Naive thymus-derived CD4-positive, alpha-beta T cell (primary cell): ENCODE measurements around the gene BACE2. TPM values are rescaled to one million over a fixed set of nuclear protein-coding genes. Genes with fewer than 3 reads are reported as not detected.
"Not testable (repeated sequence)": the region's sequence is repeated elsewhere in the genome, so short reads cannot be mapped to it uniquely, and the experiment has no call there.

Source experiments
- ATAC-seq: fragments of 150-1000 bp; cut with Tn5 transposase; 2 replicates; pipeline ENCODE4 v1.10.0; 2021; ENCODE audit warnings: mild to moderate bottlenecking, moderate library complexity
- CTCF ChIA-PET: fragments of 350-600 bp; sonication (Branson Sonifier 250); formaldehyde crosslinking; loops from one replicate; lab custom pipeline; 2021; ENCODE audit warnings: antibody characterized with exemption; lab: Charles Lee
- POLR2A ChIA-PET: fragments of 350-600 bp; sonication (Branson Sonifier 250); formaldehyde crosslinking; loops from one replicate; lab custom pipeline; 2021; ENCODE audit warnings: antibody characterized with exemption, inconsistent platforms; lab: Charles Lee
- DNase-seq, 9 donors: peaks; one replicate each; pipeline versions ENCODE4 v3.0.0 to v3.0.0-alpha.2; 2020 to 2022; ENCODE audit warnings: mixed read lengths in 1 of 9
- H3K27ac ChIP-seq: one replicate; pipeline ENCODE4 v1.7.0; 2013; ENCODE audit warnings: mild to moderate bottlenecking, low read depth, low read length, moderate library complexity
- H3K27me3 ChIP-seq, 2 donors: one replicate each; pipeline ENCODE4 v1.7.0; 2013; ENCODE audit warnings: low read length in 2 of 2, mild to moderate bottlenecking in 2 of 2, moderate library complexity in 2 of 2; ENCODE audit not compliant: control insufficient read depth in 2 of 2, insufficient read depth in 2 of 2
- H3K36me3 ChIP-seq, 3 experiments: 1 replicate in 2 of 3; 2 replicates in 1 of 3; pipeline ENCODE4 v1.7.0; 2013; ENCODE audit warnings: low read length in 3 of 3, mild to moderate bottlenecking in 3 of 3, moderate library complexity in 1 of 3; ENCODE audit not compliant: insufficient read depth in 3 of 3, control insufficient read depth in 2 of 3
- H3K4me1 ChIP-seq, 2 donors: one replicate each; pipeline ENCODE4 v1.7.0; 2013; ENCODE audit warnings: low read length in 2 of 2, mild to moderate bottlenecking in 2 of 2, moderate library complexity in 1 of 2; ENCODE audit not compliant: control insufficient read depth in 2 of 2, insufficient read depth in 2 of 2
- H3K4me3 ChIP-seq: 2 replicates; pipeline ENCODE4 v1.7.0; 2013; ENCODE audit warnings: mild to moderate bottlenecking, low read length
- H3K9me3 ChIP-seq, 3 experiments: 1 replicate in 2 of 3; 2 replicates in 1 of 3; pipeline ENCODE4 v1.7.0; 2013; ENCODE audit warnings: low read length in 3 of 3; ENCODE audit not compliant: control insufficient read depth in 2 of 3
- H3K27ac Mint-ChIP-seq, 9 donors: one replicate each; pipeline ENCODE4 v1.8.0; 2020 to 2022; ENCODE audit warnings: mixed read lengths in 9 of 9, mild to moderate bottlenecking in 8 of 9, moderate library complexity in 5 of 9, inconsistent platforms in 2 of 9
- H3K27me3 Mint-ChIP-seq, 5 donors: one replicate each; pipeline ENCODE4 v1.8.0; 2021 to 2022; ENCODE audit warnings: mixed read lengths in 5 of 5, mild to moderate bottlenecking in 1 of 5
- H3K36me3 Mint-ChIP-seq, 5 donors: one replicate each; pipeline ENCODE4 v1.8.0; 2020 to 2022; ENCODE audit warnings: mixed read lengths in 5 of 5, mild to moderate bottlenecking in 3 of 5, inconsistent platforms in 1 of 5
- H3K4me1 Mint-ChIP-seq, 7 donors: one replicate each; pipeline ENCODE4 v1.8.0; 2020 to 2022; ENCODE audit warnings: mixed read lengths in 7 of 7, mild to moderate bottlenecking in 3 of 7, inconsistent platforms in 1 of 7
- H3K4me3 Mint-ChIP-seq, 10 donors: one replicate each; pipeline ENCODE4 v1.8.0; 2020 to 2022; ENCODE audit warnings: mild to moderate bottlenecking in 10 of 10, mixed read lengths in 10 of 10, moderate library complexity in 6 of 10, inconsistent platforms in 2 of 10
- H3K9me3 Mint-ChIP-seq, 11 donors: one replicate each; pipeline ENCODE4 v1.8.0; 2020 to 2022; ENCODE audit warnings: mixed read lengths in 11 of 11, mild to moderate bottlenecking in 4 of 11, inconsistent platforms in 1 of 11, moderate library complexity in 1 of 11
- intact Hi-C, 2 donors: fragments of 100-400 bp; cut with micrococcal nuclease; formaldehyde crosslinking; loops; one replicate each; pipeline ENCODE4 v1.15.1; 2023
- polyA plus RNA-seq, 2 donors: library from polyadenylated mRNA; unstranded; fragments of 300-500 nt; fragmentation: Illumina TruSeq; gene quantifications; one replicate each; pipeline ENCODE4 v1.2.3, GENCODE V29; 2021
- total RNA-seq, 6 experiments: library from RNA in 5 of 6; stranded (reverse) in 5 of 6; gene quantifications; 1 replicate in 5 of 6; 2 replicates in 1 of 6; pipeline ENCODE4 v1.2.3 and lab custom pipeline; 2021 to 2026

Gene BACE2
- total and polyA plus RNA-seq, 7 experiments from 2014 or later: 0.03 to 3.6 (median 1.1) TPM; not detected in 1

DNA sequence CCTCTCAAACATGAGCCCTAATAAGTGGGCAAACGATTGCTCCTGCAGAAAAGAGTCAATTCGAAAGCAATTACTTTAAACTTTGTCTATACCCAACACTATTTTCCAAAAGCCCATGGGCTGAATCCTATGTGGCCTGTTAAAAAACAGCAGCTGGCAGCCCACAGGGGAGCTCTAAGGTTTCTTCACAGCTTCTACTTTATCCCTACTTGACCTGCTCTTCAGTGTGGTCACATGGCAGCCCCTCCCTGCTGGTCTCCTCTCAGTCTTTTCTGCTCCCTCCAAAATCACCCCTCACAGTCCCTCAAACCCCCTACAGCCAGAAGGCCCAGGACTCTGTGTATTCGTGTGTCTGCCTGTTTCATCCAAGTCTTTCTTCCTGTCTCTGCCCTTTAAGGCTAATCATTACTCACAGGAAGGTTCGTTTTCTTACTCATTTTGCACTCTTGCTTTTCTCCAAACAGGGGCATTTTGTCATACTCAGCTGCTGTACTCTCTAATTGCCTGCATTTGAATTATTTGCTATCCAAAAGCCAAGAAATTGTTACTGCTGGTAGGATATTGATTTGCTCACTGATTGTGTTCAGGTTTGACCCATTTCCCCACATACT is 86.2 kb downstream of the BACE2 start:
- Histone ChIP-seq H3K27me3 (no peaks in the 10 kb centered on the region), H3K36me3 (no peaks in the 10 kb centered on the region), H3K9me3 (peaks cover 0 to 15% (median 0%) of the 10 kb centered on the region in 3 experiments), H3K4me1 (no peaks in the 10 kb centered on the region), H3K27ac (no peak overlapping the region), H3K4me3 (no peak overlapping the region)
- no peaks in the 10 kb centered on the region for H3K4me1 Mint-ChIP-seq
- ChIA-PET POLR2A (no interaction called here), CTCF (no interaction called here)
- H3K27me3 Mint-ChIP-seq: peaks cover 0 to 25% (median 14%) of the 10 kb centered on the region in 5 donors
- ATAC-seq (no peak), DNase-seq (no peak)
- intact Hi-C loops: no loop called here
- H3K9me3 Mint-ChIP-seq: peaks cover 3 to 50% (median 11%) of the 10 kb centered on the region in 11 donors
- H3K27ac Mint-ChIP-seq: no peak overlapping the region
- peaks cover 0 to 17% (median 5%) of the 10 kb centered on the region in 5 donors for H3K36me3 Mint-ChIP-seq
- no peak overlapping the region for H3K4me3 Mint-ChIP-seq

DNA sequence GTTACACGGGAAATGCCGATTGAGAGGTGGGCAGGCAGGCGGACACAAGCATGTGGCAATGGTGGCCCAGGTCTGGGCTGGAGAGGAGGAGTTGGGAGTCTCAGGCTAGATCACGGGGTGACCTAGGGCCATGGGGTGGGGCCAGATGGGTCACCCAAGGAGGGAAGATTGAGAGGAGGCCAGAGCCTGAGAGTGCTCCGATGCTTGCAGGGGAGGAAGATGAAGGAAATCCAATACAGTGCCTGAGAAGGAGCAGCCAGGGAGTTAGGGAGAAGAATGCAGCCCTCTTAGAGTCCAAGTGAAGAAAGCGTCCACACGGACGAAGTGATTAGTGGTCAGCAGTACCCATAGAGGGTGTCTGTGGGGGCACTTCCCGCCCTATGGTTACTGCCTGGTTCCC is 87.2 kb downstream of the BACE2 start:
- Histone ChIP-seq H3K4me3 (no peak overlapping the region), H3K27ac (no peak overlapping the region), H3K36me3 (no peaks in the 10 kb centered on the region), H3K27me3 (no peaks in the 10 kb centered on the region), H3K4me1 (no peaks in the 10 kb centered on the region), H3K9me3 (peaks cover 0 to 15% (median 0%) of the 10 kb centered on the region in 3 experiments)
- Mint-ChIP-seq H3K27me3 (peaks cover 0 to 25% (median 12%) of the 10 kb centered on the region in 5 donors), H3K4me3 (no peak overlapping the region), H3K36me3 (peaks cover 0 to 17% (median 5%) of the 10 kb centered on the region in 5 donors), H3K27ac (no peak overlapping the region), H3K4me1 (no peaks in the 10 kb centered on the region), H3K9me3 (peaks cover 3 to 50% (median 11%) of the 10 kb centered on the region in 11 donors)
- ChIA-PET CTCF (no interaction called here), POLR2A (no interaction called here)
- intact Hi-C loops: no loop called here
- DNase-seq (no peak), ATAC-seq (no peak)

DNA sequence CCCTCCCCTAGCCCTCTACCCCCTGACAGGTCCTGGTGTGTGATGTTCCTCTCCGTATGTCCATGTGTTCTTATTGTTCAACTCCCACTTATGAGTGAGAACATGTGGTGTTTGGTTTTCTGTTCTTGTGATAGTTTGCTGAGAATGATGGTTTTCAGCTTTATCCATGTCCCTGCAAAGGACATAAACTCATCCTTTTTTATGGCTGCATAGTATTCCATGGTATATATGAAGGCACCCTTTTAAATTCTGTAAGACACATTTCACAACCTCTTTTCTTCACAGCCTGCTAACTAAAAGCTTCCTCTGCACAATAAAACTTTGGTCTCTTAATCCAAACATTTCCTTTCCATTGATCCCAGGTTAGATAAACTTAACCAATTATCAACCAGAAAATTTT is 88.3 kb downstream of the BACE2 start:
- ATAC-seq, H3K27ac Mint-ChIP-seq, H3K27ac ChIP-seq, H3K4me3 Mint-ChIP-seq, DNase-seq, POLR2A ChIA-PET, CTCF ChIA-PET, H3K27me3 ChIP-seq, H3K4me1 ChIP-seq, H3K36me3 ChIP-seq, H3K4me3 ChIP-seq, intact Hi-C loops, H3K4me1 Mint-ChIP-seq: not testable (repeated sequence)
- peaks cover 0 to 15% (median 0%) of the 10 kb centered on the region in 3 experiments for H3K9me3 ChIP-seq
- Mint-ChIP-seq H3K36me3 (peaks cover 0 to 17% (median 5%) of the 10 kb centered on the region in 5 donors), H3K27me3 (peaks cover 3 to 19% (median 12%) of the 10 kb centered on the region in 5 donors), H3K9me3 (peaks cover 3 to 50% (median 11%) of the 10 kb centered on the region in 11 donors)

DNA sequence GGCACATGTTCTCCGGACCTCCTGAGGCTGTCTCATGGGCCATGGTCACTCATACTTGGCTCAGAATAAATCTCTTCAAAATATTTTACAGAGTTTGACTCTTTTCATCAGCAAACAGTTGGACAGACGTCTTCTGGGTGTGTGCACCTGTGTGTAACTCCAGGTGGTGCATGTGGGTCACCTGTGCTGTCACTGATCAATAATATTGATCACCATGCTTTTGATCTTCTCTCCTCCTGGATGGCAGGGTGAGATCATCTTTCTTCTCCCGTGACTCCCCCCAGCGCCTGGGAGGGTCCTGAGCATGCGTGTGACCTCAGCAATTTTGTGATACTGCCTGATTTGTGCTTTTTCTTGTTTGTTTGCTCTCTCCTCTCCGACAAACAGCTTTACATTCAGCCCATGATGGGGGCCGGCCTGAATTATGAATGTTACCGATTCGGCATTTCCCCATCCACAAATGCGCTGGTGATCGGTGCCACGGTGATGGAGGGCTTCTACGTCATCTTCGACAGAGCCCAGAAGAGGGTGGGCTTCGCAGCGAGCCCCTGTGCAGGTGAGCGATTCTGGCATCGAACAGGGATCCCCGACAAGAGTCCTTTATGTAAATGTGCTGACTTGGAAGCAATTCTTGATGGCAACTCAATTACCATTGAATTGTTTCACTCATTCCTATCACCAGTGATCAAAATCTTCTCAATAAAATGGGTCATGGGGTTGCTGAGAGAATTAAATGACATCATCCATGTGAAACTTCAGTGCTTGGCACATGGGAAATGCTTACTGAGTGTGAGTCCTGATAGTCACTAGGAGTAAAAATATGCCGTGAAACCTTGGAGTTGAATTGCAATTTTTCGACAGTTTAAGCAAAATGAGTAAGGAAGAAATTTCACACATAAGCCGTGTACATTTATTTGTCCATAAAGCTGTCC is 89.1 kb downstream of the BACE2 start:
- ATAC-seq (no peak), DNase-seq (no peak)
- Mint-ChIP-seq H3K4me3 (no peak overlapping the region), H3K27me3 (peaks cover 7 to 15% (median 12%) of the 10 kb centered on the region in 5 donors), H3K27ac (no peak overlapping the region), H3K4me1 (no peaks in the 10 kb centered on the region), H3K9me3 (peaks cover 3 to 50% (median 11%) of the 10 kb centered on the region in 11 donors), H3K36me3 (peaks cover 0 to 17% (median 5%) of the 10 kb centered on the region in 5 donors)
- no peaks in the 10 kb centered on the region for H3K4me1 ChIP-seq
- POLR2A ChIA-PET: no interaction called here
- intact Hi-C loops: no loop called here
- peaks cover 0 to 15% (median 0%) of the 10 kb centered on the region in 3 experiments for H3K9me3 ChIP-seq
- no peaks in the 10 kb centered on the region for H3K27me3 ChIP-seq
- CTCF ChIA-PET: no interaction called here
- H3K36me3 ChIP-seq: no peaks in the 10 kb centered on the region
- no peak overlapping the region for H3K4me3 ChIP-seq
- H3K27ac ChIP-seq: no peak overlapping the region

DNA sequence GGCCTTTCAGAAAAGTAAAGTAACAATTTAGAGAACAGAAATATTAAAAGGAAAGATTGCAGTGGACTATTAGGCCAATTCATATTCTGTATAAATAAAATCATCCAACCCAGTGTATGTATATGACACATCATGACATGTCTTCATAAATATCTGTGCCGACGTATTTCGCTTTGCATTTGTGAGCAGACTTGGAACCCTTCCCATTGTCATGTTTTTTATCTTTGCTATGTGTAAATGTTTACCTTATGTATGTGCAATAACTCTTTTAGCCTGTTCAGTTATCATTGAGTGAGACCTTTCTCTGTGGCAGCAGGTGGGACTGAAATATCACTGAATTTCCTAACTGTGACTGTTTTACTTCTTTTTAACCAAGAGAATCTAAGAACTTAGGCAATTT is 90.7 kb downstream of the BACE2 start:
- DNase-seq: no peak
- Histone ChIP-seq H3K36me3 (no peaks in the 10 kb centered on the region), H3K27ac (no peak overlapping the region), H3K4me1 (no peaks in the 10 kb centered on the region), H3K9me3 (peaks cover 0 to 12% (median 0%) of the 10 kb centered on the region in 3 experiments), H3K27me3 (no peaks in the 10 kb centered on the region), H3K4me3 (no peak overlapping the region)
- intact Hi-C loops: no loop called here
- no peak for ATAC-seq
- H3K36me3 Mint-ChIP-seq: peaks cover 0 to 17% (median 5%) of the 10 kb centered on the region in 5 donors
- H3K27me3 Mint-ChIP-seq: peaks cover 9 to 23% (median 14%) of the 10 kb centered on the region in 5 donors
- POLR2A ChIA-PET: no interaction called here
- no peak overlapping the region for H3K27ac Mint-ChIP-seq
- CTCF ChIA-PET: no interaction called here
- no peaks in the 10 kb centered on the region for H3K4me1 Mint-ChIP-seq
- peaks cover 3 to 40% (median 11%) of the 10 kb centered on the region in 11 donors for H3K9me3 Mint-ChIP-seq
- H3K4me3 Mint-ChIP-seq: no peak overlapping the region

DNA sequence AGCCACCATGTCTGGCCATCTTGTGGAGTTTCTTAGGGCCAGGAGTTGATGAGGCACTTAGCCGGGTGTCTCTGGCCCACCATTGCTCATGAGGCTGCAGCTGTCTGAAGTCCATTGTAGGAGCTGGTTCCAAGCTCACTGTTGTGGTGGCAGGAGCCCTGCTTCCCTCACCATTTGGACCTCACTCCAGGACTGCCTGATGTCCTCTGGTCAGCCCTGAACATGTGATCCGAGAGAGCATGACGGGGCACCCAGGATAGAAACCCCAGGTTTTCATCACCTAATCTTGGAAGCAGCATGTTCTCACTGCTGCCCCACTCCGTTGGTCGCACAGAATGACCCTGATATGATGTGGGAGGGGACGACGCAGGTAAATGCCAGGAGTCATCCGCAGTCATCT is 92.5 kb downstream of the BACE2 start:
- peaks cover 0 to 7% (median 0%) of the 10 kb centered on the region in 3 experiments for H3K9me3 ChIP-seq
- no peaks in the 10 kb centered on the region for H3K4me1 ChIP-seq
- no peak for ATAC-seq
- Mint-ChIP-seq H3K27ac (no peak overlapping the region), H3K4me1 (no peaks in the 10 kb centered on the region), H3K9me3 (peaks cover 0 to 39% (median 7%) of the 10 kb centered on the region in 11 donors), H3K36me3 (peaks cover 0 to 9% (median 0%) of the 10 kb centered on the region in 5 donors), H3K27me3 (peaks cover 11 to 27% (median 21%) of the 10 kb centered on the region in 5 donors), H3K4me3 (no peak overlapping the region)
- intact Hi-C loops: no loop called here
- no peak for DNase-seq
- no peak overlapping the region for H3K27ac ChIP-seq
- ChIA-PET CTCF (no interaction called here), POLR2A (no interaction called here)
- no peaks in the 10 kb centered on the region for H3K27me3 ChIP-seq
- H3K4me3 ChIP-seq: no peak overlapping the region
- no peaks in the 10 kb centered on the region for H3K36me3 ChIP-seq
